NCI-H2227 (cell line): ENCODE measurements around the gene LMF1.
"Not testable (repeated sequence)": the region's sequence is repeated elsewhere in the genome, so short reads cannot be mapped to it uniquely, and the experiment has no call there.

Experiments used
- DNase-seq: peaks from one replicate; lab custom pipeline; 2025; ENCODE audit not compliant: unreplicated experiment; lab: John Stamatoyannopoulos, UW

LMF1 gene

DNA sequence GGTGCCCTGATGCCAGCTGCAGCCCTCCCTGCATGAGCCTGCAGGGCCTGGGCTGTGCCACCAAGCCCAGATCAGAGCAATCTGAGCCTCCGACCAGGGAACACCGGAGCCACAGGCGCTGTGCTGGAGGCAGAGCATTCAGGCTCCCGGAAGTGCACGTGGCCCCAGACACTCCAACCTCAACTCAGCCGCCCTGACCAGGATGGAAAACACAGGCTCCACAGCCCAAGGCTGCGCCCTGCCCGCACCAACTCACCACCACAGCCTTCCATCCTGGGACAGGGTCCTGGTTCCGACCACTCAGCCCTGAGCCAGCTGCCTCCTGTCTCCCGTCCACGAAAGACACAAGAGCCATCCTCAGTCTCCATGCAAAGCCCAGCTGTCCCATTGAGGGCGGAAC is 18.5 kb downstream of the LMF1 start:
- no peak for DNase-seq

DNA sequence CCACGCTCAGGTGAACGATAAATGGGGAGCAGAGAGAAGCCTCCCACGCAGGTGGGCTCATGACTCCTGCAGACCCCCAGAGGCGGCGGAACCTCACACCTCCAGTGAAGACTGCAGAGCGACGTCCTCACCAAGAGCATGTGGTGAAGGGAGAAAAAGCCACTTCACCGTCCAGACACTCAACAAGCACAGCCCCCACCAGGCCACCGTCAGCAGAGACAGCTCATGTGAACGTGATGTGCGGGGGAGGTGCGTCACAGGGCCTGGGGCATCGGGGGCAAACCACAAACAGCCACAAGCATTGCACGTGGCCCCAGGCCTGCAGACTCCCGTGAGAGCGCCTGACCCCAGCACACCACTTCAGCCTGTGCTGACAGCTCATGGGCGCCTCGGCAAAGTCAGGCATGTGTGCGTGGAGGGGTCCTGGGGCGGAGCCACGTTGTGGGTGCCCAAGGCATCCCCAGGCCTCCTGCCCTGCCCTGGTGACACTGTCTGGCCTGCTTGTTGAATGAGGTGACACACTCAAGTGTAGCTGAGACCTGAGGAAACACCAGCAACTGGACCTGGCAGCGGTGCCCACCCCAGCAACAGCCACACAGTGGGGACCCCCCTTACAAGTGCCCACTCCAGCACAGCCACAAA is 19.0 kb downstream of the LMF1 start:
- DNase-seq, result no peak

DNA sequence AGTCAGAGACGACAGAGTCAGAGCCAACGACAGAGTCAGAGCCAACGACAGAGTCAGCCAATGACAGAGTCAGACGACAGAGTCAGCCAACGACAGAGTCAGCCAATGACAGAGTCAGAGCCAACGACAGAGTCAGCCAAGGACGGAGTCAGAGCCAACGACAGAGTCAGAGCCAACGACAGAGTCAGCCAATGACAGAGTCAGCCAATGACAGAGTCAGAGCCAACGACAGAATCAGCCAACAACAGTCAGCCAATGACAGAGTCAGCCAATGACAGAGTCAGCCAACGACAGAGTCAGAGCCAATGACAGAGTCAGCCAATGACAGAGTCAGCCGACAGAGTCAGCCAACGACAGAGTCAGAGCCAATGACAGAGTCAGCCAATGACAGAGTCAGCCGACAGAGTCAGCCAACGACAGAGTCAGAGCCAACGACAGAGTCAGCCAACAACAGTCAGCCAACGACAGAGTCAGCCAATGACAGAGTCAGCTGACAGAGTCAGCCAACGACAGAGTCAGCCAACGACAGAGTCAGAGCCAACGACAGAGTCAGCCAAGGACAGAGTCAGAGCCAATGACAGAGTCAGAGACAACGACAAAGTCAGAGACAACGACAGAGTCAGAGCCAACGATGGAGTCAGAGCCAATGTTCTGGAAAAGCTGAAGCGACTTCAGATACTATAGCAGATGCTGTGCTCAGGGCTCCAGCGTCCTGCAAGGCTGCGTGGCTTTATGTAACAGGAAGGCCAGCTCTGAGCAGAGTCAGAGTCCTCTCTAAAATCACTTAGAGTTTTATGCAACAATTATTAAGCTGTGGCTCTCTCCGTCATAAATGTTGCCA is 19.8 kb downstream of the LMF1 start:
- DNase-seq, result not testable (repeated sequence)

DNA sequence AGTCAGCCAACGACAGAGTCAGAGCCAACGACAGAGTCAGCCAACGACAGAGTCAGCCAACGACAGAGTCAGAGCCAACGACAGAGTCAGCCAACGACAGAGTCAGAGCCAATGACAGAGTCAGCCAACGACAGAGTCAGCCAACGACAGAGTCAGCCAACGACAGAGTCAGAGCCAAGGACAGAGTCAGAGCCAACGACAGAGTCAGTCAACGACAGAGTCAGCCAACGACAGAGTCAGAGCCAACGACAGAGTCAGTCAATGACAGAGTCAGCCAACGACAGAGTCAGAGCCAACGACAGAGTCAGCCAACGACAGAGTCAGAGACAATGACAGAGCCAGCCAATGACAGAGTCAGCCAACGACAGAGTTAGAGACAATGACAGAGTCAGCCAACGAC is 22.0 kb downstream of the LMF1 start:
- not testable (repeated sequence) for DNase-seq

DNA sequence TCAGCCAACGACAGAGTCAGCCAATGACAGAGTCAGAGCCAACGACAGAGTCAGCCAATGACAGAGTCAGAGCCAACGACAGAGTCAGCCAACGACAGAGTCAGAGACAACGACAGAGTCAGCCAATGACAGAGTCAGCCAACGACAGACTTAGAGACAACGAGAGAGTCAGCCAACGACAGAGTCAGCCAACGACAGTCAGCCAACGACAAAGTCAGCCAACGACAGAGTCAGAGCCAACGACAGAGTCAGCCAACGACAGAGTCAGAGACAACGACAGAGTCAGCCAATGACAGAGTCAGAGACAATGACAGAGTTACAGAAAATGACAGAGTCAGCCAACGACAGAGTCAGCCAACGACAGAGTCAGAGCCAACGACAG is 22.9 kb downstream of the LMF1 start:
- not testable (repeated sequence) for DNase-seq

DNA sequence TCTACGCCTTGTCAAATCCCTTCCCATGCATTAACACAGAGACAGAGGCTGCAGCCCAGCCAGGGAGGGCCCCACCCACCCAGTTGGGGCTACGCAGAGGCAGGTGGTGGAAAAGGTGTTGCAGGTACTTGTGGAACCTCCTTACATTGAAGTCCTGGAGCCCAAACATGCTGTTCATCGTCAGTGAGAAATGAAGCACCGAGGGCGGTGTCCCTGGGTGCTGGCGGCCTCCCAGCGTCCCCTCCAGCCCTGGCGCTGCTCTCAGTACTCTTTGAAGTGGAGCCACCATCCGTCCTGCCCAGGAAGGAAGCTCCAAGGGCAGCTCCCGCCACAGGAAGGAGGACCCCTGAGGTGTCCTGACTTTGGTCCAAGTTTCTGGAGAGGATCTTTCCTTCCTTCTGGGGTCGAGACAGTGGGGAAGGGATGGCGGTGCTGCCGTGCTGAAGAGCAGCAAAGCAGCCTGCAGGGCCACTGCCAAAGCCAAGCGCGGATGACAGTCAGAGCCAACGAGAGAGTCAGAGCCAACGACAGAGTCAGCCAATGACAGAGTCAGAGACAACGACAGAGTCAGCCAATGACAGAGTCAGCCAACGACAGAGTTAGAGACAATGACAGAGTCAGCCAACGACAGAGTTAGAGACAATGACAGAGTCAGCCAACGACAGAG is 23.4 kb downstream of the LMF1 start:
- DNase-seq, result no peak

DNA sequence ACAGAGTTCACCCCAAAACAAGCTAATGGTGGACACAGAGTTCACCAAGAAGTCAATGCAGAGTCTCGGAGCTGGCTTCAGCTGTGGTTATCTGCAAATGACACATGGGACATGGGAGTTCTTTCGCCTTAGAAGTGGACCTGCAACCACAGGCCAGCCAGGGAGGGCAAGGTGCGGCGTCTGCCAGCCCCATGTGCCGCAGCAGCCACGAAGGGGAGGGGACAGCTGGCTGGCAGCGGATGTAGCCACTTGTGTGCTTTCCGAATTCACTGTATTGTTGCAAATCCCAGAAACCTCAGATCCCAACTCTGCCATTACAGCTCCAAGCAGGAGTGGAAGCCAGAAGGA is 24.8 kb downstream of the LMF1 start:
- DNase-seq, result no peak

DNA sequence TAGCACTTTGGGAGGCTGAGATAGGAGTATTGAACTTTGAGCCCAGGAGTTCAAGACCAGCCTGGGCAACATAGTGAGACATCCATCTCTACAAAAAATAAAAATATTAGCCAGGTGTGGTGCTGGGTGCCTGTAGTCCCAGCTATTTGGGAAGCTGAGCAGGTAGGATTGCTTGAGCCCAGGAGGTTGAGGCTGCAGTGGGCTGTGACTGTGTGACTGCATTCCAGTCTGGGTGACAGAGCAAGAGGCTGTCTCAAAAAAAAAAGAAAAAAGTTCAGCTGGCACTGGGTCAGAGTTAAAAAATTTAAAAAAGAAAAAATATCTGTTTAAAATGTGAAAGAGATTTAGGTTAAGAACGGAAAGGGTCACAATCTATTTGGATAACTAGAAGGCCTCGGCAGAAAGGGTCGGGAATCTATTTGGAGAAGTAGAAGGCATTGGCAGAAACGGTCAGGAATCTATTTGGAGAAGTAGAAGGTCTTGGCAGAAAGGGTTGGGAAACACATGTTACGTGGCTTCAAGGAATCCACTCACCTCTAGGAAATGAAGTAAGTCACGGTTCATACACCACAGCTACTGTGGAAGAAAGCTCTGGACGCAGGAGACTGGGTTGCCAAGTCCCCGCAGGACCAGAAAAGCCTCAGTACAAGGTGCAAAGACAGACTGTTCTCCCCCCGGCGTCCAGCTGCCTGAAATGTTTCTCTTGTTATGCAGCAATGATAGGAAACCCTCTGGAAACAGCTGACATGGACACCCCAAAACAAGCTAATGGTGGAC is 25.3 kb downstream of the LMF1 start:
- no peak for DNase-seq

DNA sequence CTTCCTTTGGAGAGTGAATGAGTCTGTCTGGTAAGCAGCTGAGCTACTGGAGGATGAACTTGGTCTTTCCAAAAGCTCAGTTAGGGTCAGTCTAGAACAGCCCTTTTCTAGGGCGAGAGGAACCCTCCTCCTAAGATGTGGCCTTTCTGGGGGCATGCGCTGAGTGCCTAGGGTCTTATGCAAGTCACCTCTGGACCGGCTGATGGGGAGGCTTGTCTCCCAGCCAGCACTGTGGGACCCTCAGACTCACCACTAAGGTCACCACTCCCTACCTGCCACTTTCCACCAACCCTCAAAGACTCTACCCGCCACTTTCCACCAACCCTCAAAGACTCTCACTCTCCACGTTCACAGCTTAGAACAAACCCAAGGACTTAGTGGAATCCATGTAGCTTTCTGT is 26.8 kb downstream of the LMF1 start:
- DNase-seq, result no peak

DNA sequence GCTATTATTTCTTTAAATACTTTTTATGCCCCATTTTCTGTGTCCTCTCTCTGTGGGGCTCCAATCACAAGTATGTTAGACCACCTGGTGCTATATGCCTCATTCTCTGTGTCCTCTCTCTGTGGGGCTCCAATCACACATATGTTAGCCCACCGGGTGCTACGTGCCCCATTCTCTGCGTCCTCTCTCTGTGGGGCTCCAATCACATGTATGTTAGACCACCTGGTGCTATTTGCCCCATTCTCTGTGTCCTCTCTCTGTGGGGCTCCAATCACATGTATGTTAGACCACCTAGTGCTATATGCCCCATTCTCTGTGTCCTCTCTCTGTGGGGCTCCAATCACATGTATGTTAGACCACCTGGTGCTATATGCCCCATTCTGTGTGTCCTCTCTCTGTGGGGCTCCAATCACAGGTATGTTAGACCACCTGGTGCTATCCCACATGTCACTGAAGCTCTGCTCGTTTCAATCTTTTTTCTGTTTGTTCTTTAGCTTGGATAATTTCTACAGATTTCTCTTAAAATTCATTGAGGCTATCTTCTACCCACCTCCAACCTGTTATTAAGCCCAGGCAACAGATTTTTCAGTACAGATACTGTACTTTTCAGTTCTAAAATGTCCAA is 28.2 kb downstream of the LMF1 start:
- DNase-seq, result no peak

DNA sequence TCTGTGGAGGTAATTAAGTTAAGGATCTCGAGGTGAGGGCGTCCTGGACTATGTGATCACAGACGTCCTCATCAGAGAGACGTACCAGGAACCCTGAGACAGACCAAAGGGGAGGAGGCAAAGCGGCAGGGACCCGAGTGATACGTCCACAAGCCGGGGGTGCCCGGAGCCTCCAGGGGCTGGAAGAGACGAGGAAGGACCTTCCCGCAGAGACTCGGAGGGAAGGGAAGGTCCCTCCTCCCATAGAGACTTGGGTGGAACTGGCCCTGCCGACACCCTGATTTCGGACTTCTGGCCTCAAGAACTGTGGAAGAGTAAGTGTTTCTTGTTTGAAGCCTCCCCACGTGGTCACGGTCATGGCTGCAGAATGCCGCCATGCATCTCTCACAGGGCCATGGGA is 30.8 kb downstream of the LMF1 start:
- DNase-seq, result no peak

DNA sequence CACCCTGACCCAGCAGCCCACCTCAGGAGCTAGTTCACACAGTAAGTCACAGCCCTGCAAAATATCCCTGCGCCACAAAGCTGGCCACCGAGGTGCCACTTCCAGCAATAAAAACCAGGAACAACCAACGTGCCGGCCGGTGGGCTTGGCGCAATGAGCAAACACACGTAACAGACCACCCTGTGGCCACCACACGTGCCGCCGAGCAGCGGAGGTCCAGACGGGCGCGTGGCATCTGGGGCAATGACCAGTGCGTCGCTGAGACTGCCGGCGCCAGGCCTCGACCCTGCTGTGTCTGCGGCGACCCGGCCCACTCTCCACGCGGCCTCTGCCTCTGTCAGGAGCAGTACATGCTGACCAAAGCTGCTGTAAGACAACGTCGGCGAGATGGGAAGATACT is 31.5 kb downstream of the LMF1 start:
- no peak for DNase-seq

DNA sequence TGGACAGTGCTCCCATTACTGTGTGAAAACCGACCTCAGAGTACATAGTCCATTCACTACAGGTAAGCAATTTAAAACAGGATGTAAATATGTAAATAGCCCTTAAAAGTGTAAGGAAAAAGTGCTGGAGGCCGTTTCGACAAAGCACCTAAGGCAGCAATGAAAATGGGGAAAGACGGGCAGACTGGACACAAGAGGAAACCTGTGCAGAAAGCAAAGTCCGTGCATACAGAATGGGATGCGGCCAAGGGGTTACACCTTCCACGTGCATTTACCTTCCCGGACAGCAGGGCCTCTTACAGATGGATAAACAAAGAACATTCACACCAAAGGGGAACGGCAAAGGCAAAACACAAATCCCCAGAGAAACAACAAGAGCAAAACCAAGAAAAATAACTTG is 32.0 kb downstream of the LMF1 start:
- no peak for DNase-seq

DNA sequence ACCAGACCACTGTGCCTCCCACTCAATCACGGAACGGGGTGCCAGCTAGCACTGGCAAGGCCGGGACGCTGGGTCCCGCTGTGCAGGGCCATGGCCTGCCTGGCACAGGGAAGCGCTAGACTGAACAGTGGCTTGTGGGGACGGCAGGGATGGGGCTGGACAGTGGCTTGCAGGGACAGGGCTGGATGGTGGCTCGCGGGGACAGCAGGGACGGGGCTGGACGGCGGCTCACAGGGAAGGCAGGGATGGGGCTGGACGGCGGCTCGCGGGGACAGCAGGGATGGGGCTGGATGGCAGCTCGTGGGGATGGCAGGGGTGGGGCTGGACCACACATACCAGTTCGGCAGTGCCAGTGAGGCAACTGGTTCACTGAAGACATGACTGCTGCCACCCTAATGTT is 32.6 kb downstream of the LMF1 start:
- DNase-seq, result no peak

DNA sequence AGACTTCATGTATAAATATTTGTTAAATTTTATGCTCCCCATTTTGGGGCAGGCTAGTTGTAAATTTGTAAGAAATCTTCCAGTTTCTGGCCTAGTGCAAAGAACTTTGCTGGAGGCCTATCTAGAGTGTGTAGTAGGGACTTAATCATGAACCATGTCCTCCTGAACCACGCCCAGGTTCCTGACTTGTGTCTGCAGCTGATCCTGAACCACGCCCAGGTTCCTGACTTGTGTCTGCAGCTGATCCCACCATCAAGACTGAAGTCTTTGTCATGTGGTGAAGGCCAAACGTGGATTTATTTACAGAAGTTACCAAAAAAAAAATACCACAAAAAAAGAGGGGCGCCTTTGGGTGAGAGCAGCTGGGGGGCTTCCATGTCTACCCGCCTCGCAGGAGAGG is 33.1 kb downstream of the LMF1 start:
- DNase-seq, result no peak

DNA sequence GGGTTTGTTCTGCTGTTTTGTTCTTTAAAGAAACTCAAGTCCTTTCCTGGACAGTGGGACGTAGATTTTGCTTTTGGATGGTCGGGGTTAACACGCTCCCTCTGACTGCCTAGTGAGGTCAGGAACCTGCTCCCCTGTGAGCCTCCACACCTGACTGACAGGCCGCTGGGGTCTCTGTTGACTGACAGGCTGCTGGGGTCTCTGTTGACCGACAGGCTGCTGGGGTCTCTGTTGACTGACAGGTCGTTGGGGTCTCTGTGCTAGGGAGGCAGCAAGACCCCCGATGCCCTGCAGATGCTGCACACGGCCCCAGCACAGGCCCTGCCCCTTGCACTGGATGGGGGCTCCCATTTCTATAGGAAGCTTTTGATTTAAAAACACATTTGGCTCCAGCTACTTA is 33.5 kb downstream of the LMF1 start:
- DNase-seq, result no peak

DNA sequence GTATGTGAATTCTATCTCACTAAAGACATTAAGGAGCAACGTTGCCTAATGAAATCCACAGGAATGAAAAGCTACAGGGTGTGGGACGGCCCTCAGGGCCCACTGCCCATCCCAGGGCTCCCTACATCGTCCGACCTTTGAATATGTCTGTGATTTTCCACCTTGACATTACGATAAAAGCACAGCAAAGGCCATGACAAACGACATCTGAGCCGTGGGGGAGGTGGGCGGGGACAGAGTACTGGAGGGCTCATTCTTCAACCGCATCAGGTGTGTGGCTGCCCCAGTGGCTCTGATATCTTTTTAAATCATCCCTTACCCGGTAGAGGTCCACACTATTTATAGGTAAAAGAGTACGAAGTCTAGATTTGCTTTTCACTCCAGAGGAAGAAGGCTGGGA is 35.1 kb downstream of the LMF1 start:
- no peak for DNase-seq

DNA sequence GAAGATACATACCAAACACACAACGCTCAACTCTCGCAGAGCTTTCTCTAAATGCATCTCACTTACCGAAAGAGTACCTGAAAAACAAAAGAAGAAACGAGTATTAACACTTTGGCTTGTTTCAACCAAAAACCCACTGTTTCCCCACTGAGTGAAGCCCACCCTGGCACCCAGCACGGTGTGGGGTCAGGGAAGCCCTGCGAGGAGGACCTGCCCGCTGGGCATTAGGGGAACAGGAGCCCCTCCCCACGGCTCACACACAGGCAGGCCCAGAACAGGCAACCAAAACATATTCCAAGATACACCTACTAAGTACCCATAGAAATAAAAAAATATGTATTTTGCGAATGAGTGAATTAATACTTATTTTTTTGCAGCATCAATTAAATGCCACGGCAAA is 36.6 kb downstream of the LMF1 start:
- DNase-seq, result no peak

DNA sequence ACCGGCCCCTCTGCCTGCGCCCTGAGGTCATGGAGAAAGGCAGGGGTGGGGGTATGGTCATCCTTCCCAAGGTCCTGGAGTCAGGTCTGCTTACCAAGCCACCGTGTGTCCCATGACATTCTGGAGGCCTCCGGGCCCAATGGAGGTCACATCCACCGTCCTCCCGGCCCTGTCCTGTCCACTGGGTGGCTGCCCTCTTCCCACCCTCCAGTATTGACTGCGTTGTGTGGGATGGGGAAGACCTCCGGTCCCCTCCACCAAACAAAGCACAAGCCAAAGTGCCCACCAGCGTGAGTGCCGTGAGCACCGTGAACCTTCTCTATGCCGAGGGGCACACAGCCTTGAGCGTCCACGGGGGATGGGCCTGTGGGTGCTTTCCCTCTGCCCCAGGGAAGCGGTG is 37.2 kb downstream of the LMF1 start:
- no peak for DNase-seq

DNA sequence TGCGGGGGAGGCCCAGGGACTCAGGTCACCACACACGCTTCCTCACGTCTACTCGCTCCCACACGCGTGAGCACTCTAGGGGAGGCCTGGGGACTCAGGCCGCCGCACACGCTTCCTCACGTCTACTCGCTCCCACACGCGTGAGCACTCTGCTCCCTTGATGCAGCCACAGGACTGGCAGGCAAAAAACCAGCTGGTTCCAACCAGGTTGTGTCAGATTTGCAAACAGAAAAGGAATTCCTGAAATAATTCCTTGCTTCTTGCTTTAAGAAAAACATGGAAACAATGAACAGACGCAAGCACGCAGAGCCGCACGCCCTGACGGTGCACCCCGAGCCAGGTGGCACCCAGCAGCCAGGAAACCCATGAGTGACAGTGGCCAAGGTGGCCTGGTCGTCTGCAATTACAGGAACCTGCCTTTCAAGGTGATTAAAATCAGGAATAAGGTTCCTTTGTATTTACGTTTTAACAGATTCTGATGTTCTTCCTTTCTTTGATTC is 37.9 kb downstream of the LMF1 start:
- DNase-seq, result no peak
